CD14-positive monocyte (primary cell): ENCODE data around the gene PTCH2. TPM values are rescaled to one million over a fixed set of nuclear protein-coding genes. Genes with fewer than 3 reads are reported as not detected.

Experiments used
- DNase-seq, 3 donors: peaks; one replicate each; pipeline ENCODE4 v3.0.0-alpha.2; 2011 to 2022
- H2AFZ ChIP-seq: 2 replicates; pipeline ENCODE4 v1.6.0; 2012; ENCODE audit warnings: mild to moderate bottlenecking, low read depth, low read length, inconsistent platforms; ENCODE audit not compliant: insufficient read depth, poor library complexity, severe bottlenecking
- H3K27ac ChIP-seq, 2 donors: 1 replicate in 1 of 2; 2 replicates in 1 of 2; pipeline ENCODE4 v1.5.1; 2012 to 2013; ENCODE audit warnings: low read length in 2 of 2, control low read depth in 1 of 2, inconsistent platforms in 1 of 2, low read depth in 1 of 2, mild to moderate bottlenecking in 1 of 2
- H3K27me3 ChIP-seq, 2 donors: one replicate each; pipeline versions ENCODE4 v1.6.0 to v1.6.1; 2011 to 2013; ENCODE audit warnings: low read length in 2 of 2; ENCODE audit not compliant: control insufficient read depth in 2 of 2, insufficient read depth in 2 of 2
- H3K36me3 ChIP-seq, 2 donors: replicated peaks in 1 of 2; 1 replicate in 1 of 2; 2 replicates in 1 of 2; pipeline versions ENCODE4 v1.5.1 to v1.6.1; 2012 to 2013; ENCODE audit warnings: low read length in 2 of 2, control low read depth in 1 of 2, inconsistent platforms in 1 of 2, mild to moderate bottlenecking in 1 of 2; ENCODE audit not compliant: insufficient read depth in 2 of 2, control insufficient read depth in 1 of 2
- H3K4me1 ChIP-seq, 2 donors: 1 replicate in 1 of 2; 2 replicates in 1 of 2; pipeline versions ENCODE4 v1.5.1 to v1.6.1; 2012 to 2013; ENCODE audit warnings: low read length in 2 of 2, control low read depth in 1 of 2, inconsistent platforms in 1 of 2, mild to moderate bottlenecking in 1 of 2, moderate library complexity in 1 of 2; ENCODE audit not compliant: insufficient read depth in 2 of 2, control insufficient read depth in 1 of 2
- H3K4me2 ChIP-seq: replicated peaks from 2 replicates; pipeline ENCODE3; 2012; ENCODE audit warnings: low read length, moderate library complexity, mild to moderate bottlenecking; ENCODE audit not compliant: poor library complexity, severe bottlenecking; ENCODE audit errors: extremely low read depth
- H3K4me3 ChIP-seq, 3 experiments: fragments of 200-600 bp in 1 of 3; sonication (generic) in 1 of 3; replicated peaks in 1 of 3; 1 replicate in 2 of 3; 2 replicates in 1 of 3; pipeline ENCODE4 v1.5.1; 2011 to 2013; ENCODE audit warnings: low read length in 3 of 3, mild to moderate bottlenecking in 3 of 3, control low read depth in 2 of 3, low read depth in 2 of 3, inconsistent platforms in 1 of 3, moderate library complexity in 1 of 3
- H3K79me2 ChIP-seq: 2 replicates; pipeline ENCODE4 v1.6.0; 2012; ENCODE audit warnings: mild to moderate bottlenecking, control low read depth, inconsistent platforms, low read length, moderate library complexity; ENCODE audit not compliant: insufficient read depth
- H3K9ac ChIP-seq: 2 replicates; pipeline ENCODE4 v1.6.0; 2017; ENCODE audit warnings: low read length, mild to moderate bottlenecking; ENCODE audit not compliant: insufficient read depth, poor library complexity, severe bottlenecking
- H3K9me3 ChIP-seq, 2 donors: replicated peaks in 1 of 2; 1 replicate in 1 of 2; 2 replicates in 1 of 2; pipeline versions ENCODE4 v1.5.1 to v1.6.1; 2012 to 2013; ENCODE audit warnings: low read length in 2 of 2, control low read depth in 1 of 2; ENCODE audit not compliant: control insufficient read depth in 1 of 2, insufficient read depth in 1 of 2
- H4K20me1 ChIP-seq: 2 replicates; pipeline ENCODE4 v1.6.0; 2012; ENCODE audit warnings: mild to moderate bottlenecking, low read length, control low read depth, moderate library complexity; ENCODE audit not compliant: insufficient read depth
- H3K27ac Mint-ChIP-seq, 7 donors: one replicate each; pipeline ENCODE4 v1.8.0; 2020; ENCODE audit warnings: mild to moderate bottlenecking in 7 of 7, mixed read lengths in 7 of 7, moderate library complexity in 6 of 7, inconsistent platforms in 2 of 7
- H3K27me3 Mint-ChIP-seq, 3 donors: one replicate each; pipeline ENCODE4 v1.8.0; 2021 to 2022; ENCODE audit warnings: low read depth in 3 of 3, mild to moderate bottlenecking in 3 of 3, mixed read lengths in 3 of 3, moderate library complexity in 3 of 3, inconsistent platforms in 1 of 3
- H3K36me3 Mint-ChIP-seq, 2 donors: one replicate each; pipeline ENCODE4 v1.8.0; 2020; ENCODE audit warnings: mixed read lengths in 2 of 2, inconsistent platforms in 1 of 2, mild to moderate bottlenecking in 1 of 2
- H3K4me1 Mint-ChIP-seq: one replicate; pipeline ENCODE4 v1.8.0; 2020; ENCODE audit warnings: mild to moderate bottlenecking, mixed read lengths
- H3K4me3 Mint-ChIP-seq, 2 donors: one replicate each; pipeline ENCODE4 v1.8.0; 2020; ENCODE audit warnings: mild to moderate bottlenecking in 2 of 2, mixed read lengths in 2 of 2, moderate library complexity in 1 of 2
- H3K9me3 Mint-ChIP-seq, 7 donors: one replicate each; pipeline ENCODE4 v1.8.0; 2020 to 2022; ENCODE audit warnings: mixed read lengths in 7 of 7, mild to moderate bottlenecking in 6 of 7, moderate library complexity in 6 of 7, inconsistent platforms in 2 of 7
- CTCF ChIP-seq: fragments of 200-600 bp; IDR thresholded peaks from one replicate; pipeline ENCODE4 v1.8.0; 2022; ENCODE audit warnings: antibody characterized with exemption, mild to moderate bottlenecking
- WGBS: methylation state at CpG from one replicate; pipeline ENCODE4 v1.1.5; 2013; ENCODE audit warnings: missing lambda C conversion rate; ENCODE audit not compliant: insufficient coverage; 5-methylcytosine and 5-hydroxymethylcytosine counted together
- intact Hi-C, 2 donors: fragments of 100-400 bp; cut with micrococcal nuclease; formaldehyde crosslinking; loops; one replicate each; pipeline versions ENCODE4 v1.15.0 to v1.15.1; 2023
- polyA plus RNA-seq, 3 donors: library from polyadenylated mRNA; depleted of rRNA in 1 of 3; unstranded in 2 of 3; stranded (reverse) in 1 of 3; fragments of 300-500 nt in 2 of 3; fragments of >200 nt in 1 of 3; fragmentation: Illumina TruSeq in 2 of 3; gene quantifications; 1 replicate in 2 of 3; 2 replicates in 1 of 3; pipeline ENCODE4 v1.2.3, GENCODE V29; 2012 to 2021

Gene PTCH2
- polyA plus RNA-seq, 3 donors: 0.18 to 0.71 (median 0.22) TPM

DNA sequence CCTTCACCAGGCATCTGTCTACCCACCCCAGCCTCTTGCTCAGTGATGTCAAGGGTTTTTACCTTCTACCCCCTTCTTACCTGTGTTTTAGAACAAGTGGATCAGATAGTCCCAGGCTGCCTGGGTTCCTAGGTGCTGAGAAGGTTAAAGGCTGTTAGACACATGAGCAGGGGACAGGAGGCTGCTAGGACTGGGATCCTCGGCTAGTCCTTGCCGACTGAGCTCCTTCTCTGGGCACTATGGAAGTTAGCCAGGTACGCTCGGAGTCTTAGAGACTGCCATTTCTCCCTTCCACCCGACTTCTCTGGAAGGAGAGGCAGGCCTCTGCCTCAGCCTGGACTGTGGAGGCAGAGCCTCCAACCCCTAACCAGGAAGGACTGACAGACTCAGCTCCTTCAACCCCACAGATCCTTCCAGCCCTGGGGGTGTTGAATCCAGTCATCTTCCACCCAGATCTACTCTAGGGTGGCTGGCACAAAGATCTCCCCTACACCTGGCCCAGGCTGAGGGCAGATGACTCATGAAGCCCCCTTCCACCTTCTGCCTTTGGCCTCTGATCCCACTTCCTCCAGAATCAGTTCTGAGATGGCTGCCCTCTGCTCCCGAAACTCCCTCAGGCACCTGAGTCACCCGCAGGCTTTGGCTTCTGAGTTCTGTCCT lies 36.2 kb downstream of the PTCH2 start, which contains the start of gene DYNLT4:
DYNLT4 (minus strand) TSS at position 648 of the 660 bp plus-strand sequence. CDS start 683 bp downstream, outside the sequence.
- H4K20me1 ChIP-seq: peaks cover 22% of the 10 kb centered on the region
- Mint-ChIP-seq H3K4me1 (peaks cover 73% of the 10 kb centered on the region), H3K27ac (peak within 1 kb of the TSS; percentile 100), H3K9me3 (no peaks in the 10 kb centered on the region), H3K36me3 (peaks cover 52 to 54% of the 10 kb centered on the region in 2 donors), H3K4me3 (peak within 1 kb of the TSS; percentile 66 to 78), H3K27me3 (peaks cover 0 to 9% (median 5%) of the 10 kb centered on the region in 3 donors)
- 89% methylated on average over 3 of the region's 7 CpGs for WGBS
- H2AFZ ChIP-seq: no peak within 1 kb of the TSS
- peak within 1 kb of the TSS in 1 of 3 experiments; percentile 34 for H3K4me3 ChIP-seq
- TF ChIP-seq CTCF: no peak
- DNase-seq: no peak
- peak within 1 kb of the TSS; percentile 83 for H3K9ac ChIP-seq
- peak within 1 kb of the TSS; percentile 99 to 100 for H3K27ac ChIP-seq
- H3K9me3 ChIP-seq: no peaks in the 10 kb centered on the region
- peaks cover 10% of the 10 kb centered on the region for H3K79me2 ChIP-seq
- no peaks in the 10 kb centered on the region for H3K27me3 ChIP-seq
- H3K36me3 ChIP-seq: peaks cover 36 to 45% of the 10 kb centered on the region in 2 donors
- intact Hi-C loops: no loop called here
- H3K4me1 ChIP-seq: peaks cover 70 to 79% of the 10 kb centered on the region in 2 donors
- H3K4me2 ChIP-seq: peak within 1 kb of the TSS; percentile 25

GRCh38 chr1:44806025-44806703 lies 36.9 kb downstream of the PTCH2 start:
- Histone ChIP-seq H3K27me3 (no peaks in the 10 kb centered on the region), H2AFZ (no peak overlapping the region), H4K20me1 (peaks cover 28% of the 10 kb centered on the region), H3K36me3 (peaks cover 36 to 45% of the 10 kb centered on the region in 2 donors), H3K9me3 (no peaks in the 10 kb centered on the region), H3K4me2 (peak overlapping the region; percentile 25), H3K27ac (peak overlapping the region; percentile 99 to 100), H3K79me2 (peaks cover 12% of the 10 kb centered on the region), H3K4me1 (peaks cover 71 to 79% of the 10 kb centered on the region in 2 donors), H3K9ac (peak overlapping the region; percentile 83), H3K4me3 (peak overlapping the region in 1 of 3 experiments; percentile 34)
- DNase-seq: no peak
- Mint-ChIP-seq H3K4me3 (no peak overlapping the region), H3K9me3 (no peaks in the 10 kb centered on the region), H3K4me1 (peaks cover 68% of the 10 kb centered on the region), H3K27me3 (peaks cover 1 to 9% (median 5%) of the 10 kb centered on the region in 3 donors), H3K36me3 (peaks cover 50 to 56% of the 10 kb centered on the region in 2 donors), H3K27ac (peak overlapping the region; percentile 100)
- 98% methylated on average over 65 of the region's 70 CpGs for WGBS
- no peak for TF ChIP-seq CTCF
- intact Hi-C loops: no loop called here
